HEK293 (cell line): ENCODE measurements around the gene OR13J1.
"Not testable (repeated sequence)": the region's sequence is repeated elsewhere in the genome, so short reads cannot be mapped to it uniquely, and the experiment has no call there.

Source experiments
- CTCF ChIP-seq: fragments of 450-650 bp; formaldehyde crosslinking; IDR thresholded peaks from 2 replicates; pipeline ENCODE4 v1.5.1; 2016; ENCODE audit warnings: missing biosample characterization, missing genetic modification characterization
- ZNF560 ChIP-seq: fragments of 450-650 bp; formaldehyde crosslinking; IDR thresholded peaks from 2 replicates; pipeline ENCODE4 v1.5.1; 2017; ENCODE audit warnings: missing biosample characterization, missing genetic modification characterization, borderline replicate concordance

- not testable (repeated sequence) for TF ChIP-seq CTCF, ZNF560 (tag by site-specific recombination)
These were observed 27.3 kb upstream of the OR13J1 start for GRCh38 chr9:35897376-35898099.
